Measurements from ENCODE around the gene TGFB3. TPM values are rescaled to one million over a fixed set of nuclear protein-coding genes. Genes with fewer than 3 reads are reported as not detected.
"Not testable (repeated sequence)": the region's sequence is repeated elsewhere in the genome, so short reads cannot be mapped to it uniquely, and the experiment has no call there.

Gene TGFB3
- total RNA-seq, 1 donor from 2014 or later: 4.4 TPM

DNA sequence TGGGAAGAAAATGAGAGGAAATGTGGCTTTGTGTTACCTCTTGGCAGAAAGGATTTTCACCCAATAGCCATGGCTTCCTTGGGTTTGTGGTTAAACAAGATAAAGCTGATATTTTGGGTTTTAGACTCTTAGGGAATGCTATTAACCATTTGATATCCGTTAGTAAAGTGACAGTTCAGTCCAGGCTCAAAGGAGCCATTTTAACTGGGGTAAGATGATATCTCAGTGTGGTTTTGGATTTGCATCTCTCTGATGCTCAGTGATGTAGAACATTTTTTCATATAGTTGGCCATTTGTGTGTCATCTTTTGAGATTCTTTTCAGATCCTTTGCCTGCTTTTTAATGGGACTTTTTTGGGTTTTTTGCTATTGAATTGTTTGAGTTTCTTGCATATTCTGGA is 33.9 kb upstream of the TGFB3 start:
- CTCF ChIA-PET: interaction anchor here (1.1 kb wide), 1 partner anchor 109 kb away, joined by 3 read pairs; no protein-coding TSS in a partner anchor
- intact Hi-C loops (cut with micrococcal nuclease): no loop called here
- H3K4me1 Mint-ChIP-seq: peaks cover 14% of the 10 kb centered on the region
- TF ChIP-seq, protein P1, sequence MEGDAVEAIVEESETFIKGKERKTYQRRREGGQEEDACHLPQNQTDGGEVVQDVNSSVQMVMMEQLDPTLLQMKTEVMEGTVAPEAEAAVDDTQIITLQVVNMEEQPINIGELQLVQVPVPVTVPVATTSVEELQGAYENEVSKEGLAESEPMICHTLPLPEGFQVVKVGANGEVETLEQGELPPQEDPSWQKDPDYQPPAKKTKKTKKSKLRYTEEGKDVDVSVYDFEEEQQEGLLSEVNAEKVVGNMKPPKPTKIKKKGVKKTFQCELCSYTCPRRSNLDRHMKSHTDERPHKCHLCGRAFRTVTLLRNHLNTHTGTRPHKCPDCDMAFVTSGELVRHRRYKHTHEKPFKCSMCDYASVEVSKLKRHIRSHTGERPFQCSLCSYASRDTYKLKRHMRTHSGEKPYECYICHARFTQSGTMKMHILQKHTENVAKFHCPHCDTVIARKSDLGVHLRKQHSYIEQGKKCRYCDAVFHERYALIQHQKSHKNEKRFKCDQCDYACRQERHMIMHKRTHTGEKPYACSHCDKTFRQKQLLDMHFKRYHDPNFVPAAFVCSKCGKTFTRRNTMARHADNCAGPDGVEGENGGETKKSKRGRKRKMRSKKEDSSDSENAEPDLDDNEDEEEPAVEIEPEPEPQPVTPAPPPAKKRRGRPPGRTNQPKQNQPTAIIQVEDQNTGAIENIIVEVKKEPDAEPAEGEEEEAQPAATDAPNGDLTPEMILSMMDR (IDR thresholded peaks at IDR 0.05): no peak
- H3K27me3 Mint-ChIP-seq: no peaks in the 10 kb centered on the region
- H3K4me3 Mint-ChIP-seq: no peak overlapping the region
- POLR2A ChIA-PET: no interaction called here
- ATAC-seq (ENCODE audit: low read depth) (peak; percentile 42), DNase-seq (no peak)
- peaks cover 23% of the 10 kb centered on the region for H3K9me3 Mint-ChIP-seq
- peak overlapping the region; percentile 21 for H3K27ac Mint-ChIP-seq
- H3K36me3 Mint-ChIP-seq (ENCODE audit: low read depth): peaks cover 77% of the 10 kb centered on the region

DNA sequence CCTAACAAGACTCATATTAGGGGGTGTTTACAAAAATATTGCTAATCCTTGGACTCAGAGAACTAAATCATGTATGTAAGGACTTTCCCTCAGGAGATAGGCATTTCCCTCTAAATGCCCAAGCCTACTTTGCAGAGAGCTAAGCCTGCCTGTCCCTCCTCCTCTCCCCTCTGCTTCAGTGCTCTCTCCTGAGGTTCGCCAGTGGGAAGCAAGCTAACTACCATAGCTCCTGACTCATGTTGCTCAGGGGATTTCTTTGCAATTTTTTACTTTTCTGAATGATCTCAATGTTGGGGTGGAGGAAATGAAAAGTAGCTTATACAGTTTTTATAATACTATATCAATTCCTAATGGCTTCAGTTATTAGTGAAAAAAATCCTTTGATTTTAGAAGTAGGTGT is 33.4 kb upstream of the TGFB3 start:
- ATAC-seq (ENCODE audit: low read depth): no peak
- peaks cover 76% of the 10 kb centered on the region for H3K36me3 Mint-ChIP-seq (ENCODE audit: low read depth)
- TF ChIP-seq, protein P1 (IDR thresholded peaks at IDR 0.05): no peak
- H3K27me3 Mint-ChIP-seq: no peaks in the 10 kb centered on the region
- no peak overlapping the region for H3K27ac Mint-ChIP-seq
- DNase-seq: no peak
- CTCF ChIA-PET: interaction anchor here (1.1 kb wide), 1 partner anchor 109 kb away, joined by 3 read pairs; no protein-coding TSS in a partner anchor
- POLR2A ChIA-PET: no interaction called here
- peaks cover 23% of the 10 kb centered on the region for H3K9me3 Mint-ChIP-seq
- peaks cover 14% of the 10 kb centered on the region for H3K4me1 Mint-ChIP-seq
- intact Hi-C loops (cut with micrococcal nuclease): no loop called here
- no peak overlapping the region for H3K4me3 Mint-ChIP-seq

DNA sequence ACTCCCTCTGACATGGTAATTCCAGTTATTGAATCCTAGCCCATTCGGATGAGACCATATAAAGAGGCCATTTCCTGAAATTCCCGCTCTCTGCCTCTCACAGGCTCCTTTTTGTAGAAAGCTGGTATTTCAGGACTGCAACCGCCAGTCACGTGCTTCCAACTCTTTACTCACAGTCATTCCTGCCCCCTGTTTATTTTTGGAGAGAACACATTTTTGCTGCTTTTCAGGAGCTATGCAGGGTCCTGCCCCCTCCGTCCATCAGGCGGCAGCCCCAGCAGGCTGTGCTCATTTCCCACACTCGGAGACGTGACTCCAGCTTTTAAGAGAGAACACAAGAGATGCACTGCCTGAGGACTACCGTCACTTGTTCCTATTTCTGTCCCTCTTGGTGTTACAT is 30.6 kb upstream of the TGFB3 start:
- intact Hi-C loops (cut with micrococcal nuclease): no loop called here
- Mint-ChIP-seq H3K27me3 (no peaks in the 10 kb centered on the region), H3K4me3 (no peak overlapping the region), H3K4me1 (peaks cover 14% of the 10 kb centered on the region), H3K36me3 (ENCODE audit: low read depth) (peaks cover 59% of the 10 kb centered on the region), H3K9me3 (peaks cover 5% of the 10 kb centered on the region), H3K27ac (no peak overlapping the region)
- CTCF ChIA-PET: no interaction called here
- ATAC-seq (ENCODE audit: low read depth) (no peak), DNase-seq (no peak)
- TF ChIP-seq, protein P1 (IDR thresholded peaks at IDR 0.05): no peak
- POLR2A ChIA-PET: no interaction called here

DNA sequence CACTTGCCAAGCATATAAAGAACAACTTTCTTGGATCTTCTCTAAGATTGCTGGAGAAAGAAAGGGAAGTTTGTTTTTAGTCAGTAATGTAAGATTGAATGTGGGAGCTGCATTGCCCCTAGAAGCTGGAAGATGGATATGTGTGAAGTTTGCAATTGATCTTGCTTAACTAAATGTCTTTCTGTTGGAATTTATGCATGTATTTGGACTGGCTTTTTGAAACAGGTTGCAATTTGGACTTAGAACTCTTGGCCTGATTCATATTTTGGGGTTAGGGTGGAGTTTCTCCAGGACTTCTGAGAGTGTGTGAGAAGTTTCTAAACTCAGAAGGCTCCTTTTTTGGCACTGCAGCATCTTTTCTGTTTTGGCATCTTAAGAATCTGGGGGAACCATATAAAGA is 30.1 kb upstream of the TGFB3 start:
- no peaks in the 10 kb centered on the region for H3K27me3 Mint-ChIP-seq
- peaks cover under 1% of the 10 kb centered on the region for H3K9me3 Mint-ChIP-seq
- ChIA-PET POLR2A (no interaction called here), CTCF (no interaction called here)
- intact Hi-C loops (cut with micrococcal nuclease): no loop called here
- peaks cover 59% of the 10 kb centered on the region for H3K36me3 Mint-ChIP-seq (ENCODE audit: low read depth)
- no peak overlapping the region for H3K4me3 Mint-ChIP-seq
- peaks cover 14% of the 10 kb centered on the region for H3K4me1 Mint-ChIP-seq
- H3K27ac Mint-ChIP-seq: no peak overlapping the region
- TF ChIP-seq, protein P1 (IDR thresholded peaks at IDR 0.05): no peak
- DNase-seq (no peak), ATAC-seq (ENCODE audit: low read depth) (no peak)

DNA sequence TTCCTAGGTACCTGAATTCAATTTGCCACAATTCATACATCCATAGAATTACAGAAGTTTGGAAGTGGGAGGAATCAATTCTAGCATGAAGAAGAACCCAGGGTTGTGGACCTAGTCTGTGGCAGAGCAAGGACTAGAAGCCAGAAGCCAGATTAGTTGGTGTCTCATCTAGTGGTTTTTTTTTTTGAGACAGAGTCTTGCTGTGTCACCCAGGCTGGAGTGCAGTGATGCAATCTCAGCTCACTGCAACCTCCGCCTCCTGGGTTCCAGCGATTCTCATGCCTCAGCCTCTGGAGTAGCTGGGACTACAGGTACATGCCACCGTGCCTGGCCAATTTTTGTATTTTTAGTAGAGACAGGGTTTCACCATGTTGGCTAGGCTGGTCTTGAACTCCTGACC is 27.8 kb upstream of the TGFB3 start:
- H3K4me3 Mint-ChIP-seq; ATAC-seq (ENCODE audit: low read depth); DNase-seq; H3K27me3 Mint-ChIP-seq; H3K27ac Mint-ChIP-seq; H3K4me1 Mint-ChIP-seq; intact Hi-C loops (cut with micrococcal nuclease); CTCF ChIA-PET; POLR2A ChIA-PET; H3K9me3 Mint-ChIP-seq: not testable (repeated sequence)
- peaks cover 65% of the 10 kb centered on the region for H3K36me3 Mint-ChIP-seq (ENCODE audit: low read depth)

DNA sequence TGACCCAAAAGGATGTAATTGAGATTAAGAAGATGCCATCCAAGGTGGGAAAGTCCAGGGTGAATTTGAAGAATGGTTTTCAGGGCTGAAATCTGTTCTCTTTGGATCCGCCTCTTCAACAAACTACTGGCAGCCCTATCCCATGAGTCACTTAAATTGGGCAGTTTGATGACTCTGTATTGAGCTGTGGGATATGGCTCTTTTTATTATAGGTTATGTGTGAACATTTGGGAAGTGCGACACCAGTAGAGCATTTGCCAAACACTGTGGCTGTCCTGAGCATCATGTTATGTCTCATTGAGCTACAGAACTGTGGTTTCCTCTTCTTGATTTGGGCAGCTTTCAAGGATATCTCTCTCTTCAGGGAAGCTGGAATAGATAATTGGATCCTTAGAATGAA is 26.1 kb upstream of the TGFB3 start:
- H3K27me3 Mint-ChIP-seq: no peaks in the 10 kb centered on the region
- peaks cover 13% of the 10 kb centered on the region for H3K9me3 Mint-ChIP-seq
- TF ChIP-seq, protein P1 (IDR thresholded peaks at IDR 0.05): no peak
- H3K4me1 Mint-ChIP-seq: no peaks in the 10 kb centered on the region
- H3K36me3 Mint-ChIP-seq (ENCODE audit: low read depth): peaks cover 63% of the 10 kb centered on the region
- DNase-seq: no peak
- ATAC-seq (ENCODE audit: low read depth): no peak
- intact Hi-C loops (cut with micrococcal nuclease): no loop called here
- ChIA-PET POLR2A (no interaction called here), CTCF (no interaction called here)
- no peak overlapping the region for H3K4me3 Mint-ChIP-seq
- H3K27ac Mint-ChIP-seq: no peak overlapping the region

Data from activated B cell treated with CpG ODN at 0.5 μM for 24 hours (primary cell).